Raji (cell line): ENCODE results near the gene DLG5.

Experiments used
- POLR2A ChIP-seq: IDR thresholded peaks from 2 replicates; pipeline ENCODE4 v1.6.1; 2011; ENCODE audit warnings: low read depth, low read length, control low read depth; ENCODE audit not compliant: insufficient read depth

DLG5 gene

GRCh38 chr10:77746047-77746707 lies 180.4 kb downstream of the DLG5 start:
- TF ChIP-seq POLR2A = no peak

DNA sequence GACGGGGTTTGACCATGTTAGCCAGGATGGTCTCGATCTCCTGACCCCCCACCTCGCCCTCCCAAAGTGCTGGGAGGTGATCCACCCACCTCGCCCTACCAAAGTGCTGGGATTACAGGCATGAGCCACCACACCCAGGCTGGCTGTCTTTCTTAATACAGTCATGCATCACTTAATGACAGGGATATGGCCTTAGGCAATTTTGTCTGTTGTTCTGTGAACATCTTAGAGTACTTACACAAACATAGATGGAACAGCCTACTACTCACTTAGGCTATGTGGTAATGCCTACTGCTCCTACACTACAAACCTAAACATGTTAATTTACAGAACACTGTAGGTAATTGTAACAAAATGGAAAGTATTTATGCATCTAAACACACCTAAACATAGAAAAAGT lies 182.3 kb downstream of the DLG5 start:
- no peak for TF ChIP-seq POLR2A

GRCh38 chr10:77742172-77742571 lies 184.4 kb downstream of the DLG5 start:
- TF ChIP-seq POLR2A = no peak

DNA sequence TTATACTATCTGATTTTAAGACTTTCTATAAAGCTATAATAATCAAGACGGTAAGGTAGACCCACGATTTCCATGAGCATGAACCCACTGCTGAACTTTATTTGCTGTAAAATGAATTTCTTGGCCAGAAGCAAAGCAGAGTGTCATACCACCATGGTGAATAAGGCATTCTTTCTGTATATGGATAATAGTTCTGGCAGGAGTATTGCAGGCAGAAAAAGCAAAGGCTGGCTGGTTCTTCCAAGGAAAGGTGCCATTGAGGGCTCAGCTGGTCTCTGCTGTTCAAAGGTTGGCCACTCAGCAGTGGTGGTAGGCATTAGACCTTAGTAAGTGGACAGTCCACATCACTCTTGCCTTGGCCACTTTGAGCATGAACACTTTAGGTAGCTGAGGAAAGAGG lies 184.8 kb downstream of the DLG5 start:
- no peak for TF ChIP-seq POLR2A
